KMS-11 (cell line): ENCODE data around the gene ZNF287.
A peak's percentile ranks its signal among the peaks of the same experiment; 100 is the strongest.

Source experiments
- H2AFZ ChIP-seq: fragments of 200-600 bp; sonication (generic); 2 replicates; pipeline ENCODE4 v1.6.1; 2016; ENCODE audit warnings: antibody characterized with exemption, mixed run types, low read depth
- H3K27ac ChIP-seq: fragments of 200-600 bp; sonication (generic); 2 replicates; pipeline ENCODE4 v1.6.1; 2016; ENCODE audit warnings: mild to moderate bottlenecking, mixed run types
- H3K27me3 ChIP-seq: fragments of 200-600 bp; sonication (generic); 2 replicates; pipeline ENCODE4 v1.6.1; 2017; ENCODE audit warnings: mild to moderate bottlenecking, low read depth, mixed run types, moderate library complexity; ENCODE audit not compliant: insufficient read depth
- H3K36me3 ChIP-seq: fragments of 200-600 bp; sonication (generic); 2 replicates; pipeline ENCODE4 v1.6.1; 2017; ENCODE audit warnings: mild to moderate bottlenecking, mixed run types; ENCODE audit not compliant: insufficient read depth
- H3K4me1 ChIP-seq: fragments of 200-600 bp; sonication (generic); 2 replicates; pipeline ENCODE4 v1.6.1; 2016; ENCODE audit warnings: mild to moderate bottlenecking, low read depth, mixed run types; ENCODE audit not compliant: poor library complexity, severe bottlenecking
- H3K4me2 ChIP-seq: fragments of 200-600 bp; sonication (generic); 2 replicates; pipeline ENCODE4 v1.7.0; 2016; ENCODE audit warnings: mild to moderate bottlenecking, mixed run types
- H3K4me3 ChIP-seq: fragments of 200-600 bp; sonication (generic); IDR thresholded peaks from 2 replicates; pipeline ENCODE4 v1.6.1; 2017; ENCODE audit warnings: low read depth, low read length, mixed read lengths; ENCODE audit not compliant: insufficient read depth
- H3K79me2 ChIP-seq: fragments of 200-600 bp; sonication (generic); 2 replicates; pipeline ENCODE4 v1.6.1; 2016; ENCODE audit warnings: low read depth, mixed run types; ENCODE audit not compliant: insufficient read depth
- H3K9ac ChIP-seq: fragments of 200-600 bp; sonication (generic); 2 replicates; pipeline ENCODE4 v1.6.1; 2016; ENCODE audit warnings: mild to moderate bottlenecking, mixed run types
- H4K20me1 ChIP-seq: fragments of 200-600 bp; sonication (generic); 2 replicates; pipeline ENCODE4 v1.6.1; 2016; ENCODE audit warnings: mild to moderate bottlenecking, mixed run types; ENCODE audit not compliant: insufficient read depth
- CTCF ChIP-seq: fragments of 200-600 bp; sonication (generic); conservative IDR thresholded peaks from 2 replicates; pipeline ENCODE4 v1.6.1; 2017; ENCODE audit warnings: low read depth, mild to moderate bottlenecking, antibody characterized with exemption, low read length, moderate library complexity, mixed read lengths

Gene ZNF287

GRCh38 chr17:16568541-16569357 lies at the start of gene ZNF287:
ZNF287 (minus strand) TSS chr17:16569204; CDS start chr17:16567731, 1,473 bp downstream.
- H3K27ac ChIP-seq, result no peak within 1 kb of the TSS

GRCh38 chr17:16617481-16618060 lies 48.6 kb upstream of the ZNF287 start:
- H2AFZ ChIP-seq, result no peak overlapping the region
- H3K4me2 ChIP-seq, result no peak overlapping the region
- H3K27ac ChIP-seq, result no peak overlapping the region
- H3K4me1 ChIP-seq, result no peaks in the 10 kb centered on the region
- no peak overlapping the region for H3K9ac ChIP-seq
- no peaks in the 10 kb centered on the region for H3K36me3 ChIP-seq
- H3K4me3 ChIP-seq, result no peak overlapping the region
- H3K79me2 ChIP-seq, result no peaks in the 10 kb centered on the region
- TF ChIP-seq CTCF, result no peak
- H3K27me3 ChIP-seq, result no peaks in the 10 kb centered on the region
- H4K20me1 ChIP-seq, result no peaks in the 10 kb centered on the region

More at GRCh38 chr17:16568541-16569357, at the start of gene ZNF287:
- Histone ChIP-seq H4K20me1 (no peaks in the 10 kb centered on the region), H2AFZ (peak within 1 kb of the TSS; percentile 49), H3K79me2 (no peaks in the 10 kb centered on the region), H3K4me1 (no peaks in the 10 kb centered on the region), H3K4me3 (no peak within 1 kb of the TSS), H3K9ac (no peak within 1 kb of the TSS), H3K4me2 (no peak within 1 kb of the TSS), H3K36me3 (no peaks in the 10 kb centered on the region), H3K27me3 (no peaks in the 10 kb centered on the region)
- TF ChIP-seq CTCF, result no peak

- H3K4me3 ChIP-seq, result no peak overlapping the region
- H3K4me1 ChIP-seq, result no peaks in the 10 kb centered on the region
- no peaks in the 10 kb centered on the region for H3K27me3 ChIP-seq
- no peaks in the 10 kb centered on the region for H3K79me2 ChIP-seq
- no peak overlapping the region for H3K27ac ChIP-seq
- H2AFZ ChIP-seq, result no peak overlapping the region
- H3K4me2 ChIP-seq, result no peak overlapping the region
- H3K36me3 ChIP-seq, result no peaks in the 10 kb centered on the region
- no peak overlapping the region for H3K9ac ChIP-seq
- TF ChIP-seq CTCF, result no peak
- H4K20me1 ChIP-seq, result no peaks in the 10 kb centered on the region
These were observed 30.5 kb upstream of the ZNF287 start for GRCh38 chr17:16599537-16599936.

GRCh38 chr17:16593356-16594102 lies 24.5 kb upstream of the ZNF287 start:
- H4K20me1 ChIP-seq, result no peaks in the 10 kb centered on the region
- no peaks in the 10 kb centered on the region for H3K27me3 ChIP-seq
- H3K9ac ChIP-seq, result no peak overlapping the region
- H2AFZ ChIP-seq, result no peak overlapping the region
- no peaks in the 10 kb centered on the region for H3K4me1 ChIP-seq
- TF ChIP-seq CTCF, result no peak
- H3K36me3 ChIP-seq, result no peaks in the 10 kb centered on the region
- H3K27ac ChIP-seq, result no peak overlapping the region
- H3K79me2 ChIP-seq, result no peaks in the 10 kb centered on the region
- no peak overlapping the region for H3K4me2 ChIP-seq
- no peak overlapping the region for H3K4me3 ChIP-seq
